Right lobe of liver (tissue), 6 donors: Measurements from ENCODE around the gene FARS2. TPM values are rescaled to one million over a fixed set of nuclear protein-coding genes. Genes with fewer than 3 reads are reported as not detected.

Experiments
- ATAC-seq, 4 donors: fragments of 200-7000 bp; cut with Tn5 transposase; one replicate each; pipeline ENCODE4 v1.9.1; 2020; ENCODE audit warnings: mild to moderate bottlenecking in 4 of 4, moderate library complexity in 4 of 4
- DNase-seq, 3 donors: peaks; one replicate each; pipeline ENCODE4 v3.0.0-alpha.2; 2020
- H3K27ac ChIP-seq, 3 donors: fragments of 200-600 bp; one replicate each; pipeline ENCODE4 v1.8.0; 2022
- H3K27me3 ChIP-seq, 2 donors: fragments of 200-600 bp; one replicate each; pipeline ENCODE4 v1.8.0; 2022
- H3K36me3 ChIP-seq, 4 donors: fragments of 200-600 bp; sonication (generic) in 1 of 4; one replicate each; pipeline versions ENCODE4 v1.5.1 to v1.8.0; 2017 to 2022; ENCODE audit warnings: control low read depth in 1 of 4
- H3K4me1 ChIP-seq, 4 donors: fragments of 200-600 bp; sonication (generic) in 1 of 4; one replicate each; pipeline versions ENCODE4 v1.5.1 to v1.8.0; 2017 to 2022; ENCODE audit warnings: control low read depth in 1 of 4
- H3K4me3 ChIP-seq, 3 donors: fragments of 200-600 bp; one replicate each; pipeline ENCODE4 v1.8.0; 2022
- H3K9me3 ChIP-seq, 4 donors: fragments of 200-600 bp; sonication (generic) in 1 of 4; one replicate each; pipeline versions ENCODE4 v1.5.1 to v1.8.0; 2017 to 2022; ENCODE audit warnings: control low read depth in 1 of 4
- CTCF ChIP-seq, 4 donors: fragments of 200-600 bp in 3 of 4; fragments of 450-650 bp in 1 of 4; IDR thresholded peaks; one replicate each; pipeline versions ENCODE4 v1.5.1 to v1.8.0; 2016 to 2022; ENCODE audit warnings: antibody characterized with exemption in 4 of 4, mild to moderate bottlenecking in 2 of 4
- POLR2A ChIP-seq: fragments of 450-650 bp; IDR thresholded peaks from one replicate; pipeline ENCODE4 v1.6.1; 2017; ENCODE audit warnings: antibody characterized with exemption, mild to moderate bottlenecking
- WGBS: methylation state at CpG from one replicate; pipeline ENCODE4 v1.1.6; 2018; ENCODE audit warnings: low coverage, low lambda C conversion rate; ENCODE audit not compliant: insufficient coverage; ENCODE audit errors: missing lambda C conversion rate; 5-methylcytosine and 5-hydroxymethylcytosine counted together
- intact Hi-C, 2 donors: fragments of 100-400 bp; cut with DNase I; formaldehyde crosslinking; loops; one replicate each; pipeline versions ENCODE4 v1.11.2 to v1.14.1; 2022
- total RNA-seq, 6 experiments: library from RNA; depleted of rRNA in 2 of 6; stranded (reverse); fragments of >200 nt in 2 of 6; fragmentation: NEBNext Ultra II Directional in 3 of 6; extraction: Animal tissue kit (Norgen Biotek cat#: 25700) in 3 of 6; gene quantifications; one replicate each; pipeline versions ENCODE4 v1.1.0 to v1.2.4, GENCODE V29; 2016 to 2023
- donor health status: DM: no; HTN: yes; CAD: no.
- donor health status: DM: no; HTN: no; CAD: no.
- donor health status: DM: no; HTN: no; CAD: no.
- donor health status: DM: no; HTN: yes; CAD: no.
- donor health status: DM: no; HTN: yes; CAD: no.

The FARS2 gene
- total RNA-seq, 6 experiments from 2014 or later = 7.2 to 12.9 (median 11.7) TPM

GRCh38 chr6:5514353-5514752 is 253.0 kb downstream of the FARS2 start:
- H3K27ac ChIP-seq = no peak overlapping the region
- TF ChIP-seq CTCF (IDR thresholded peaks at IDR 0.05) (no peak), POLR2A (no peak)
- H3K4me1 ChIP-seq = no peaks in the 10 kb centered on the region
- H3K4me3 ChIP-seq = no peak overlapping the region
- no peak for DNase-seq
- no peaks in the 10 kb centered on the region for H3K9me3 ChIP-seq
- intact Hi-C loops = no loop called here
- no peaks in the 10 kb centered on the region for H3K27me3 ChIP-seq
- ATAC-seq = no peak
- no peaks in the 10 kb centered on the region for H3K36me3 ChIP-seq

- Histone ChIP-seq H3K9me3 (no peaks in the 10 kb centered on the region), H3K27me3 (no peaks in the 10 kb centered on the region), H3K4me3 (no peak overlapping the region), H3K36me3 (no peaks in the 10 kb centered on the region), H3K4me1 (no peaks in the 10 kb centered on the region), H3K27ac (no peak overlapping the region)
- WGBS = 74% methylated on average over 4 of the region's 4 CpGs
- ATAC-seq (no peak), DNase-seq (no peak)
- TF ChIP-seq CTCF (IDR thresholded peaks at IDR 0.05) = no peak
- intact Hi-C loops = no loop called here
Measured at GRCh38 chr6:5515200-5515599, 253.9 kb downstream of the FARS2 start.

- no peak for TF ChIP-seq POLR2A
- Histone ChIP-seq H3K4me3 (no peak overlapping the region), H3K27me3 (no peaks in the 10 kb centered on the region), H3K9me3 (no peaks in the 10 kb centered on the region), H3K36me3 (no peaks in the 10 kb centered on the region), H3K27ac (no peak overlapping the region), H3K4me1 (no peaks in the 10 kb centered on the region)
- intact Hi-C loops = no loop called here
- DNase-seq (no peak), ATAC-seq (no peak)
- WGBS = 87% methylated on average over 3 of the region's 6 CpGs
Measured at GRCh38 chr6:5516036-5516435, 254.7 kb downstream of the FARS2 start.

- DNase-seq = no peak
- intact Hi-C loops = no loop called here
Measured at GRCh38 chr6:5517796-5518195, 256.5 kb downstream of the FARS2 start.

GRCh38 chr6:5518936-5519491 is 257.7 kb downstream of the FARS2 start:
- DNase-seq = no peak
- Histone ChIP-seq H3K4me3 (no peak overlapping the region), H3K9me3 (no peaks in the 10 kb centered on the region), H3K4me1 (no peaks in the 10 kb centered on the region), H3K27ac (no peak overlapping the region), H3K27me3 (no peaks in the 10 kb centered on the region), H3K36me3 (no peaks in the 10 kb centered on the region)
- intact Hi-C loops = no loop called here
- ATAC-seq = no peak
- no peak for TF ChIP-seq POLR2A
- TF ChIP-seq CTCF (IDR thresholded peaks at IDR 0.05) = no peak

More at GRCh38 chr6:5517796-5518195, 256.5 kb downstream of the FARS2 start:
- no peak overlapping the region for H3K4me3 ChIP-seq
- H3K27ac ChIP-seq = no peak overlapping the region
- H3K4me1 ChIP-seq = no peaks in the 10 kb centered on the region
- TF ChIP-seq CTCF (IDR thresholded peaks at IDR 0.05) (no peak), POLR2A (no peak)
- H3K36me3 ChIP-seq = no peaks in the 10 kb centered on the region
- no peak for ATAC-seq
- 81% methylated on average over 2 of the region's 2 CpGs for WGBS
- H3K9me3 ChIP-seq = no peaks in the 10 kb centered on the region
- H3K27me3 ChIP-seq = no peaks in the 10 kb centered on the region
